Mucosa of rectum (tissue), 2 donors: Measurements from ENCODE around the gene LIG1.

Experiments
- H3K27ac ChIP-seq, 2 donors: one replicate each; pipeline ENCODE4 v1.7.0; 2013; ENCODE audit warnings: inconsistent platforms in 2 of 2, low read depth in 2 of 2, low read length in 2 of 2
- H3K27me3 ChIP-seq, 2 donors: one replicate each; pipeline ENCODE4 v1.7.0; 2013; ENCODE audit warnings: low read length in 2 of 2; ENCODE audit not compliant: control insufficient read depth in 2 of 2, insufficient read depth in 2 of 2
- H3K36me3 ChIP-seq, 2 donors: one replicate each; pipeline ENCODE4 v1.7.0; 2013; ENCODE audit warnings: low read length in 2 of 2; ENCODE audit not compliant: control insufficient read depth in 2 of 2, insufficient read depth in 2 of 2
- H3K4me1 ChIP-seq, 2 donors: one replicate each; pipeline ENCODE4 v1.7.0; 2013; ENCODE audit warnings: low read length in 2 of 2, mild to moderate bottlenecking in 1 of 2; ENCODE audit not compliant: control insufficient read depth in 2 of 2, insufficient read depth in 2 of 2
- H3K4me3 ChIP-seq, 2 donors: one replicate each; pipeline ENCODE4 v1.7.0; 2013; ENCODE audit warnings: low read length in 2 of 2
- H3K9ac ChIP-seq, 2 donors: one replicate each; pipeline ENCODE4 v1.7.0; 2013; ENCODE audit warnings: low read length in 2 of 2, low read depth in 1 of 2, mild to moderate bottlenecking in 1 of 2
- H3K9me3 ChIP-seq, 2 donors: one replicate each; pipeline ENCODE4 v1.7.0; 2013; ENCODE audit warnings: low read length in 2 of 2; ENCODE audit not compliant: control insufficient read depth in 2 of 2
- donor health status: healthy.
- donor health status: Normal muscosa, but diverticular disease.

The LIG1 gene

DNA sequence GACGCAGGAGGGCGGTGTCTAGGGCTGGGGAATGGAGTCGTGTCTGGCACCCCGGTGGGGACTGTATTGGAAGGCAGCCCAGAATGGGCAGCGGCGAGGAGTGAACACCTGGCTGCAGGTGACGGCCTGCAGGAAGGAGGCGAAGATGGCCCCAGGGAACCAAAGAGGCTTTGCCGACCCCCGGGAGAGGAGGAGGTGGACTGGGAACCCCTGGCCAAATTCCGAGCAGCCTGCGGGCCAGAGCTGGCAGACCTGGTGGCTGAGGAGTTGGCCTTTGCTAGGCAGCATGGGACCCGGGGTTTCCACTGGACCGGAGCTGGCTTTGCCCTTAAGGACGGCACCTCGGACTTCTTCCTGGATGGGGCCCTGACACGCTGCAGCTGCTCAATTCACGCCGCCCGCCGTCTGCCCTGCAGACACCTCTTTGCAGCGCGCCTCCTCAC is 26.2 kb upstream of the LIG1 start:
- Histone ChIP-seq H3K36me3 (peaks cover 0 to 3% of the 10 kb centered on the region in 2 donors), H3K4me1 (no peaks in the 10 kb centered on the region), H3K27ac (no peak overlapping the region), H3K9ac (no peak overlapping the region), H3K9me3 (no peaks in the 10 kb centered on the region), H3K27me3 (no peaks in the 10 kb centered on the region), H3K4me3 (no peak overlapping the region)

GRCh38 chr19:48194844-48195830 is 25.0 kb upstream of the LIG1 start:
- H3K9ac ChIP-seq: no peak overlapping the region
- H3K9me3 ChIP-seq: no peaks in the 10 kb centered on the region
- no peaks in the 10 kb centered on the region for H3K4me1 ChIP-seq
- no peaks in the 10 kb centered on the region for H3K27me3 ChIP-seq
- H3K36me3 ChIP-seq: peaks cover 0 to 5% of the 10 kb centered on the region in 2 donors
- H3K27ac ChIP-seq: no peak overlapping the region
- no peak overlapping the region for H3K4me3 ChIP-seq

GRCh38 chr19:48194041-48194843 is 24.1 kb upstream of the LIG1 start:
- Histone ChIP-seq H3K4me3 (no peak overlapping the region), H3K9me3 (no peaks in the 10 kb centered on the region), H3K9ac (no peak overlapping the region), H3K27me3 (no peaks in the 10 kb centered on the region), H3K27ac (no peak overlapping the region), H3K36me3 (peaks cover 0 to 5% of the 10 kb centered on the region in 2 donors), H3K4me1 (no peaks in the 10 kb centered on the region)

DNA sequence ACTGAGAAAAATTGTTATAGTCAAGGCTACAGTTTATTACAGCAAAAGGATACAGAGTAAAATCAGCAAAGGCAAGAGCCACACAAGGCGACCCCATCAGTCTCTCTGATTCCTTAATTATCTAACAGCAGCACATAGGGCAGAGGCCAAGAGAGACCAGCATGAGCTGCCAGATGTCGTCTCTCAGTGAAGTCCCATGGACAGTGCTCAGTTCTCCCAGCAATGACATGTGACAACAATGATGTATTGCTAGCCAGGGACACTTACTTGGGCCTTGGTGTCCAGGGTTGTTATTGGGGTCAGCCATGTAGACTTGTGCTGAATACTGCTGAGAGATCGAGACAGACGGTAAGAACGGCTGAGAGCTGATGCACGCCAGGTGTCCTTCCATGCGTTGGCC is 22.6 kb upstream of the LIG1 start:
- H3K27ac ChIP-seq: no peak overlapping the region
- H3K27me3 ChIP-seq: no peaks in the 10 kb centered on the region
- no peak overlapping the region for H3K4me3 ChIP-seq
- H3K9ac ChIP-seq: no peak overlapping the region
- peaks cover 0 to 5% of the 10 kb centered on the region in 2 donors for H3K36me3 ChIP-seq
- no peaks in the 10 kb centered on the region for H3K4me1 ChIP-seq
- H3K9me3 ChIP-seq: no peaks in the 10 kb centered on the region

DNA sequence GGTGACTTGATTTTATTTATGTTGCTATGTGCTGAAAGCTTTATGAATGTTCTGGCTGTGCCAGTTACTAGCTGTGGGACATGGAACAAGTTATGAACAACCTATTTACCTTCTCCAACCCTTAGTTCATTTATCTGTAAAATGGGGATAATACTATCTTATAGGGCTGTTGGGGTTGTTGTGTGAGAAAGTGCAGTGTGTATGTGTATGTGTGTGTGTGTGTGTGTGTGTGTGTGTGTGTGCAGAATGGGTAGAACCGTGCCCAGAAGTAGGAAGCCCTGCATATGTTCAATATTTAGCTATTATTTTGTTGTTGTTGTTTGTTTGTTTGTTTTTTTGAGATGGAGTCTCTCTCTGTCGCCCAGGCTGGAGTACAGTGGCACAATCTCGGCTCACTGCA is 20.7 kb upstream of the LIG1 start:
- Histone ChIP-seq H3K27me3 (no peaks in the 10 kb centered on the region), H3K36me3 (peaks cover 0 to 5% of the 10 kb centered on the region in 2 donors), H3K4me3 (no peak overlapping the region), H3K27ac (no peak overlapping the region), H3K9me3 (no peaks in the 10 kb centered on the region), H3K9ac (no peak overlapping the region), H3K4me1 (no peaks in the 10 kb centered on the region)

DNA sequence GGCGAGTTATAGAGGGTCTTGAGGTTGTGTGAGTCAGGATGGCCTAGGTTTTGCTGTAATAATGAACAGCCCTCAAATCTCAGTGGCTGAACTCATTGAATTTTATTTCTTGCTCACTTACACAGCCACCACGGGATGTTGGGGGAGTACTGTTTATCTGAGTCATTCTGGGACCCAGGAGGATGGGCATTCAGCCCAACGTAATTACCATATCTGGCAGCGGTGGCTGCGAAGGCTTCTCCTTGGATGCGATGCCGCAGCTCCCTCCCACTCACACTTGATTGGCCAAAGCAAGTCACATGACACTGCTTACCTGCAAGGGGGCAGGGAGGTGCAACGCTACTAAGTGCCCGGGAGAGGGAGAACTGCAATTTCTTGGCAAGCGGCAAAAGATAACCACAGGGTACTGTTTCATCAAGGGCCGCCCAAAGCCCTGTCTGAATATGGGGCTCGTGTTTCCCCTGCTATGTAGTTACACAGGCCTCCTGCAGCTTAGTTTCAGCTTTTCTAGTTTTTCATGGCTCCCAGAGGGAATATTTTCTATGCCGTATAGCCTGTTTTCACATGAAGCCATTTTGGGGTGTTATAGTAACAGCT is 20.2 kb upstream of the LIG1 start:
- Histone ChIP-seq H3K27ac (no peak overlapping the region), H3K4me3 (no peak overlapping the region), H3K9me3 (no peaks in the 10 kb centered on the region), H3K4me1 (no peaks in the 10 kb centered on the region), H3K27me3 (no peaks in the 10 kb centered on the region), H3K9ac (no peak overlapping the region), H3K36me3 (peaks cover 0 to 5% of the 10 kb centered on the region in 2 donors)

GRCh38 chr19:48186541-48186991 is 16.4 kb upstream of the LIG1 start:
- H3K27me3 ChIP-seq: no peaks in the 10 kb centered on the region
- no peak overlapping the region for H3K27ac ChIP-seq
- no peaks in the 10 kb centered on the region for H3K4me1 ChIP-seq
- H3K4me3 ChIP-seq: no peak overlapping the region
- peaks cover 0 to 2% of the 10 kb centered on the region in 2 donors for H3K36me3 ChIP-seq
- H3K9ac ChIP-seq: no peak overlapping the region
- H3K9me3 ChIP-seq: peaks cover 2 to 3% of the 10 kb centered on the region in 2 donors

DNA sequence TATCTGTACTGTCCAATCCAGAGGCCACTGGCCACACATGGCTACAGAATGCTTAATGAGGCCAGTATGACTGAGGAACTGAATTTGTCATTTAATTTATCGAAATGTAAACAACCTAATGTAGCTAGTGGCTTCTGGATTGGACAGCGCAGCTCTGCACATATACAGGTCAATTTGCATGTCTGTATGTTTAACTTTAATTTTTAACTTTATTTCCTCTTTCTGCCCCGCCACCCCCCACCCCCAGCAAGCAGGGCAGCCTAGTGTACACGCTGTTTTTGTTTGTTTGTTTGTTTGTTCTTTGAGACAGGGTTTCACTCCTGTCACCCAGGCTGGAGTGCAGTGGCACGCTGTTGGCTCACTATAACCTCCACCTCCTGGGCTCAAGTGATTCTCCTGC is 15.9 kb upstream of the LIG1 start:
- H3K36me3 ChIP-seq: peaks cover 0 to 2% of the 10 kb centered on the region in 2 donors
- no peak overlapping the region for H3K27ac ChIP-seq
- H3K9ac ChIP-seq: no peak overlapping the region
- no peaks in the 10 kb centered on the region for H3K4me1 ChIP-seq
- H3K9me3 ChIP-seq: peaks cover 8% of the 10 kb centered on the region in 2 donors
- H3K4me3 ChIP-seq: no peak overlapping the region
- no peaks in the 10 kb centered on the region for H3K27me3 ChIP-seq

- Histone ChIP-seq H3K4me1 (no peaks in the 10 kb centered on the region), H3K27ac (no peak overlapping the region), H3K9me3 (peaks cover 8% of the 10 kb centered on the region in 2 donors), H3K36me3 (peaks cover 0 to 5% of the 10 kb centered on the region in 2 donors), H3K27me3 (no peaks in the 10 kb centered on the region), H3K4me3 (no peak overlapping the region), H3K9ac (no peak overlapping the region)
These were observed 13.2 kb upstream of the LIG1 start for GRCh38 chr19:48183356-48183755.
